Activated T-cell treated with anti-CD3 and anti-CD28 coated beads, Interleukin-2, amount 50 U/mL, for 24 hours (primary cell): ENCODE measurements around the gene RPL39.
A peak's percentile ranks its signal among the peaks of the same experiment; 100 is the strongest.
"Not testable (repeated sequence)": the region's sequence is repeated elsewhere in the genome, so short reads cannot be mapped to it uniquely, and the experiment has no call there.

ENCODE experiments used
- DNase-seq: peaks from one replicate; pipeline ENCODE4 v3.0.0-alpha.2; 2020
- H3K27ac Mint-ChIP-seq: 2 replicates; pipeline ENCODE4 v1.8.0; 2020; ENCODE audit warnings: mild to moderate bottlenecking, mixed read lengths
- H3K27me3 Mint-ChIP-seq: 2 replicates; pipeline ENCODE4 v1.8.0; 2020; ENCODE audit warnings: mixed read lengths
- H3K36me3 Mint-ChIP-seq: 2 replicates; pipeline ENCODE4 v1.8.0; 2020; ENCODE audit warnings: low read depth, mixed read lengths
- H3K4me1 Mint-ChIP-seq: 2 replicates; pipeline ENCODE4 v1.8.0; 2020; ENCODE audit warnings: low read depth, mixed read lengths
- H3K4me3 Mint-ChIP-seq: 2 replicates; pipeline ENCODE4 v1.8.0; 2020; ENCODE audit warnings: mild to moderate bottlenecking, moderate library complexity, mixed read lengths
- H3K9me3 Mint-ChIP-seq: 2 replicates; pipeline ENCODE4 v1.8.0; 2020; ENCODE audit warnings: mixed read lengths

The RPL39 gene

GRCh38 chrX:119791437-119792231 lies at the start of gene RPL39:
TSS of gene RPL39 (minus strand) at chrX:119791630. CDS start at chrX:119791576, 54 bp downstream.
- DNase-seq, result peak; percentile 82
- peaks cover 11% of the 10 kb centered on the region for H3K27me3 Mint-ChIP-seq
- H3K27ac Mint-ChIP-seq, result peak within 1 kb of the TSS; percentile 98
- H3K4me3 Mint-ChIP-seq, result peak within 1 kb of the TSS; percentile 92
- H3K36me3 Mint-ChIP-seq, result peaks cover 50% of the 10 kb centered on the region
- H3K9me3 Mint-ChIP-seq, result no peaks in the 10 kb centered on the region
- peaks cover 23% of the 10 kb centered on the region for H3K4me1 Mint-ChIP-seq

GRCh38 chrX:119833905-119834304 lies 42.5 kb upstream of the RPL39 start:
- Mint-ChIP-seq H3K36me3 (peaks cover 73% of the 10 kb centered on the region), H3K27me3 (peaks cover 11% of the 10 kb centered on the region)
- DNase-seq, result no peak

GRCh38 chrX:119828446-119828845 lies 37.0 kb upstream of the RPL39 start:
- H3K4me1 Mint-ChIP-seq, result peaks cover 10% of the 10 kb centered on the region
- peaks cover 10% of the 10 kb centered on the region for H3K27me3 Mint-ChIP-seq
- H3K27ac Mint-ChIP-seq, result no peak overlapping the region
- DNase-seq, result no peak
- H3K36me3 Mint-ChIP-seq, result peaks cover 34% of the 10 kb centered on the region
- no peak overlapping the region for H3K4me3 Mint-ChIP-seq
- no peaks in the 10 kb centered on the region for H3K9me3 Mint-ChIP-seq

More at GRCh38 chrX:119833905-119834304, 42.5 kb upstream of the RPL39 start:
- Mint-ChIP-seq H3K4me3 (no peak overlapping the region), H3K27ac (no peak overlapping the region), H3K9me3 (no peaks in the 10 kb centered on the region), H3K4me1 (no peaks in the 10 kb centered on the region)

GRCh38 chrX:119826399-119826959 lies 35.0 kb upstream of the RPL39 start:
- H3K4me3 Mint-ChIP-seq, result no peak overlapping the region
- H3K9me3 Mint-ChIP-seq, result no peaks in the 10 kb centered on the region
- peaks cover 18% of the 10 kb centered on the region for H3K4me1 Mint-ChIP-seq
- peaks cover 24% of the 10 kb centered on the region for H3K36me3 Mint-ChIP-seq
- H3K27ac Mint-ChIP-seq, result no peak overlapping the region
- H3K27me3 Mint-ChIP-seq, result peaks cover 8% of the 10 kb centered on the region
- no peak for DNase-seq

- H3K27ac Mint-ChIP-seq, H3K36me3 Mint-ChIP-seq, H3K9me3 Mint-ChIP-seq, H3K4me3 Mint-ChIP-seq, DNase-seq: not testable (repeated sequence)
- Mint-ChIP-seq H3K27me3 (peaks cover 10% of the 10 kb centered on the region), H3K4me1 (peaks cover 29% of the 10 kb centered on the region)
Measured at GRCh38 chrX:119824221-119824620, 32.8 kb upstream of the RPL39 start.

- H3K9me3 Mint-ChIP-seq, H3K36me3 Mint-ChIP-seq, DNase-seq, H3K4me3 Mint-ChIP-seq: not testable (repeated sequence)
- peak overlapping the region; percentile 29 for H3K27ac Mint-ChIP-seq
- H3K27me3 Mint-ChIP-seq, result peaks cover 22% of the 10 kb centered on the region
- peaks cover 36% of the 10 kb centered on the region for H3K4me1 Mint-ChIP-seq
Measured at GRCh38 chrX:119821703-119822102, 30.3 kb upstream of the RPL39 start.

- Mint-ChIP-seq H3K4me1 (peaks cover 28% of the 10 kb centered on the region), H3K36me3 (no peaks in the 10 kb centered on the region), H3K9me3 (no peaks in the 10 kb centered on the region), H3K27me3 (peaks cover 28% of the 10 kb centered on the region), H3K4me3 (no peak overlapping the region), H3K27ac (no peak overlapping the region)
- no peak for DNase-seq
Measured at GRCh38 chrX:119817130-119817690, 25.8 kb upstream of the RPL39 start.

GRCh38 chrX:119816300-119816699 lies 24.9 kb upstream of the RPL39 start:
- H3K4me3 Mint-ChIP-seq, result no peak overlapping the region
- H3K4me1 Mint-ChIP-seq, result peaks cover 21% of the 10 kb centered on the region
- H3K27me3 Mint-ChIP-seq, result peaks cover 28% of the 10 kb centered on the region
- no peaks in the 10 kb centered on the region for H3K9me3 Mint-ChIP-seq
- no peaks in the 10 kb centered on the region for H3K36me3 Mint-ChIP-seq
- H3K27ac Mint-ChIP-seq, result no peak overlapping the region
- no peak for DNase-seq

GRCh38 chrX:119809185-119809666 lies 17.8 kb upstream of the RPL39 start:
- H3K4me1 Mint-ChIP-seq, result peaks cover 1% of the 10 kb centered on the region
- H3K9me3 Mint-ChIP-seq, result no peaks in the 10 kb centered on the region
- H3K36me3 Mint-ChIP-seq, result no peaks in the 10 kb centered on the region
- no peak for DNase-seq
- H3K27ac Mint-ChIP-seq, result no peak overlapping the region
- peaks cover 13% of the 10 kb centered on the region for H3K27me3 Mint-ChIP-seq
- H3K4me3 Mint-ChIP-seq, result no peak overlapping the region

GRCh38 chrX:119808461-119808860 lies 17.0 kb upstream of the RPL39 start:
- not testable (repeated sequence) for H3K36me3 Mint-ChIP-seq, H3K4me1 Mint-ChIP-seq, H3K27ac Mint-ChIP-seq, H3K4me3 Mint-ChIP-seq, H3K9me3 Mint-ChIP-seq, DNase-seq
- peaks cover 13% of the 10 kb centered on the region for H3K27me3 Mint-ChIP-seq

GRCh38 chrX:119802546-119802945 lies 11.1 kb upstream of the RPL39 start:
- no peak for DNase-seq
- Mint-ChIP-seq H3K9me3 (no peaks in the 10 kb centered on the region), H3K4me3 (no peak overlapping the region), H3K36me3 (no peaks in the 10 kb centered on the region), H3K4me1 (no peaks in the 10 kb centered on the region), H3K27me3 (peaks cover 12% of the 10 kb centered on the region), H3K27ac (no peak overlapping the region)

GRCh38 chrX:119801253-119802221 lies 10.1 kb upstream of the RPL39 start:
- Mint-ChIP-seq H3K4me1 (no peaks in the 10 kb centered on the region), H3K9me3 (no peaks in the 10 kb centered on the region), H3K4me3 (no peak overlapping the region), H3K36me3 (no peaks in the 10 kb centered on the region), H3K27ac (no peak overlapping the region), H3K27me3 (peaks cover 7% of the 10 kb centered on the region)
- no peak for DNase-seq

- Mint-ChIP-seq H3K27ac (peak overlapping the region; percentile 98), H3K4me1 (peaks cover 25% of the 10 kb centered on the region), H3K9me3 (no peaks in the 10 kb centered on the region), H3K4me3 (peak overlapping the region; percentile 92), H3K27me3 (peaks cover 11% of the 10 kb centered on the region), H3K36me3 (peaks cover 55% of the 10 kb centered on the region)
- no peak for DNase-seq
Measured at GRCh38 chrX:119790977-119791436, 423 bp downstream of the RPL39 start.
